ENCODE measurements around the gene PCDH15. TPM values are rescaled to one million over a fixed set of nuclear protein-coding genes. Genes with fewer than 3 reads are reported as not detected.

Gene PCDH15
- total and polyA plus RNA-seq, 2 of the 4 experiments (the other 2 are of a cell fraction) = not detected

GRCh38 chr10:54758791-54759190 is 42.2 kb downstream of the PCDH15 start:
- Histone ChIP-seq H2AFZ (replicated peaks; ENCODE audit: low read length, poor library complexity) (no peak overlapping the region), H3K14ac (replicated peaks; ENCODE audit: low read depth, low read length) (no peak overlapping the region), H4K5ac (ENCODE audit: low read depth, low read length) (no peak overlapping the region), H3K27ac (ENCODE audit: insufficient read depth, low read length) (no peak overlapping the region), H3K4me2 (ENCODE audit: low read depth, low read length) (no peak overlapping the region), H2BK15ac (ENCODE audit: low read depth, low read length) (no peak overlapping the region), H3K79me1 (ENCODE audit: low read depth in 1 of 2, low read length in 2 of 2) (no peaks in the 10 kb centered on the region), H4K8ac (ENCODE audit: low read depth in 2 of 2, low read length in 2 of 2) (no peak overlapping the region), H3K9me1 (ENCODE audit: insufficient read depth, low read length) (no peaks in the 10 kb centered on the region), H3K27me3 (ENCODE audit: control insufficient read depth, insufficient read depth, low read length) (no peaks in the 10 kb centered on the region), H4K91ac (ENCODE audit: insufficient read depth, low read depth, low read length) (no peak overlapping the region), H3K4ac (ENCODE audit: low read depth, low read length) (no peak overlapping the region), H3K4me3 (ENCODE audit: insufficient read depth, low read depth, low read length) (no peak overlapping the region), H3K9me3 (ENCODE audit: control insufficient read depth, insufficient read depth, low read length) (no peaks in the 10 kb centered on the region), H3K18ac (ENCODE audit: low read depth, low read length) (no peak overlapping the region), H2BK20ac (ENCODE audit: low read depth, low read length) (no peak overlapping the region), H3K36me3 (ENCODE audit: control insufficient read depth, insufficient read depth, low read length) (no peaks in the 10 kb centered on the region), H3K9ac (ENCODE audit: low read depth, low read length) (no peak overlapping the region), H3K4me1 (ENCODE audit: control insufficient read depth, insufficient read depth, low read length) (no peaks in the 10 kb centered on the region), H2BK5ac (ENCODE audit: low read depth, low read length, poor library complexity, severe bottlenecking) (no peak overlapping the region), H3K23ac (ENCODE audit: low read depth, low read length) (no peak overlapping the region), H2AK9ac (replicated peaks; ENCODE audit: low read depth, low read length, poor library complexity) (no peak overlapping the region), H3K56ac (ENCODE audit: extremely low read depth, insufficient read depth, low read length) (no peak overlapping the region), H4K20me1 (ENCODE audit: insufficient read depth, low read length) (no peaks in the 10 kb centered on the region), H2AK5ac (ENCODE audit: low read depth, low read length) (no peak overlapping the region), H2BK120ac (ENCODE audit: low read depth, low read length) (no peak overlapping the region)
- BruUV-seq (replicated peaks) = no TSS peak
- ChIA-PET CTCF (no interaction called here), POLR2A (ENCODE audit: unreplicated experiment) (no interaction called here)
- no peak for TF ChIP-seq CEBPB (IDR thresholded peaks at IDR 0.05; ENCODE audit: low read depth, low read length)
- TF ChIP-seq CHD1 (IDR thresholded peaks at IDR 0.05; ENCODE audit: low read depth, low read length) = no peak
- TF ChIP-seq POLR2A (IDR thresholded peaks at IDR 0.05; ENCODE audit: low read depth, low read length) = no peak
- no peak for TF ChIP-seq RCOR1 (IDR thresholded peaks at IDR 0.05; ENCODE audit: insufficient replicate concordance, low read length)
- TF ChIP-seq MXI1 (IDR thresholded peaks at IDR 0.05; ENCODE audit: borderline replicate concordance, low read depth, low read length) = no peak
- TF ChIP-seq SMC3 (IDR thresholded peaks at IDR 0.05; ENCODE audit: low read depth, low read length) = no peak
- TF ChIP-seq NFE2L2 (IDR thresholded peaks at IDR 0.05; ENCODE audit: low read depth, low read length) = no peak
- TF ChIP-seq, protein P1, sequence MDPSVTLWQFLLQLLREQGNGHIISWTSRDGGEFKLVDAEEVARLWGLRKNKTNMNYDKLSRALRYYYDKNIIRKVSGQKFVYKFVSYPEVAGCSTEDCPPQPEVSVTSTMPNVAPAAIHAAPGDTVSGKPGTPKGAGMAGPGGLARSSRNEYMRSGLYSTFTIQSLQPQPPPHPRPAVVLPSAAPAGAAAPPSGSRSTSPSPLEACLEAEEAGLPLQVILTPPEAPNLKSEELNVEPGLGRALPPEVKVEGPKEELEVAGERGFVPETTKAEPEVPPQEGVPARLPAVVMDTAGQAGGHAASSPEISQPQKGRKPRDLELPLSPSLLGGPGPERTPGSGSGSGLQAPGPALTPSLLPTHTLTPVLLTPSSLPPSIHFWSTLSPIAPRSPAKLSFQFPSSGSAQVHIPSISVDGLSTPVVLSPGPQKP (IDR thresholded peaks at IDR 0.05; ENCODE audit: borderline replicate concordance, low read depth, low read length) = no peak
- no peak for TF ChIP-seq USF2 (IDR thresholded peaks at IDR 0.05; ENCODE audit: low read depth, low read length)
- no peak for TF ChIP-seq RAD21 (IDR thresholded peaks at IDR 0.05; ENCODE audit: low read length)
- TF ChIP-seq CTCF (conservative IDR thresholded peaks at IDR 0.05; ENCODE audit: low read depth, low read length) = no peak
- TF ChIP-seq RFX5 (IDR thresholded peaks at IDR 0.05; ENCODE audit: low read depth, low read length) = no peak
- no peak for TF ChIP-seq FOS (IDR thresholded peaks at IDR 0.05; ENCODE audit: low read depth, low read length)
- no peak for TF ChIP-seq BHLHE40 (IDR thresholded peaks at IDR 0.05; ENCODE audit: low read depth, low read length)
- no peak for TF ChIP-seq MAZ (IDR thresholded peaks at IDR 0.05; ENCODE audit: borderline replicate concordance, low read depth, low read length)
- TF ChIP-seq MAFK (IDR thresholded peaks at IDR 0.05; ENCODE audit: low read depth, low read length) = no peak
- intact Hi-C loops (cut with micrococcal nuclease) = no loop called here
- dilution Hi-C loops (cut with HindIII; ENCODE audit: low sequenced_read_pairs, unreplicated experiment) = no loop called here
- in situ Hi-C loops (cut with MboI; ENCODE audit: low sequenced_read_pairs) = no loop called here
- no peak for ATAC-seq (ENCODE audit: low read depth)
- WGBS, 2 experiments (ENCODE audit: extremely low coverage in 2 of 2, insufficient read length in 1 of 2) = no CpG with 5 or more reads among the region's 2 CpGs
- DNase-seq = no peak

All from IMR-90 (cell line).